ENCODE measurements around the gene CTSC.

Gene CTSC

GRCh38 chr11:88320149-88320559 lies 17.4 kb downstream of the CTSC start:
- DNase-seq (ENCODE audit: low read depth in 2 of 2, low spot score in 1 of 2), result no peak

GRCh38 chr11:88318017-88318416 lies 19.5 kb downstream of the CTSC start:
- DNase-seq (ENCODE audit: low read depth in 2 of 2, low spot score in 1 of 2), result no peak

GRCh38 chr11:88317536-88317935 lies 20.0 kb downstream of the CTSC start:
- DNase-seq (ENCODE audit: low read depth in 2 of 2, low spot score in 1 of 2), result no peak

- no peak for DNase-seq (ENCODE audit: low read depth in 2 of 2, low spot score in 1 of 2)
Measured at GRCh38 chr11:88315981-88316441, 21.5 kb downstream of the CTSC start.

GRCh38 chr11:88315015-88315414 lies 22.5 kb downstream of the CTSC start:
- no peak for DNase-seq (ENCODE audit: low read depth in 2 of 2, low spot score in 1 of 2)

DNA sequence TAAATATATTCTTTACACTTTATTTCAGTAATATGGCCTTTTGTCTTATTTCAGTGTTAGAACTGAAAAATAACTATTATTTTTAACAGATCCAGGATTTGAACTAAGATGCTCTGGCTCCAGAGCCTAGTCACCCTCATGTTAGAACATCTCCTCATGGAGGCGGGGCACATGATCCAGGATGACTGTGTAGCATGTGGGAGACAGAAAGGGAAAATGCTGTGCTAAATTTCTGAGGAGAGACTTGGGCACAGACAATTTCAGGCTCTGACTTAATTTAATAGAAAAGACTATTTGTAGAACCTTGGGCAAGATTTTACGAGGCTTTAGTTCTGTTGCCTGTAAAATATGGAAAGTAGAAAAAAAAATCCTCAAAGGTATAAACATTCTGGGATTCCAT lies 24.1 kb downstream of the CTSC start:
- no peak for DNase-seq (ENCODE audit: low read depth in 2 of 2, low spot score in 1 of 2)

GRCh38 chr11:88312628-88313027 lies 24.9 kb downstream of the CTSC start:
- DNase-seq (ENCODE audit: low read depth in 2 of 2, low spot score in 1 of 2), result no peak

GRCh38 chr11:88310246-88310645 lies 27.3 kb downstream of the CTSC start:
- DNase-seq (ENCODE audit: low read depth in 2 of 2, low spot score in 1 of 2), result no peak

GRCh38 chr11:88308576-88308975 lies 29.0 kb downstream of the CTSC start:
- no peak for DNase-seq (ENCODE audit: low read depth in 2 of 2, low spot score in 1 of 2)

DNA sequence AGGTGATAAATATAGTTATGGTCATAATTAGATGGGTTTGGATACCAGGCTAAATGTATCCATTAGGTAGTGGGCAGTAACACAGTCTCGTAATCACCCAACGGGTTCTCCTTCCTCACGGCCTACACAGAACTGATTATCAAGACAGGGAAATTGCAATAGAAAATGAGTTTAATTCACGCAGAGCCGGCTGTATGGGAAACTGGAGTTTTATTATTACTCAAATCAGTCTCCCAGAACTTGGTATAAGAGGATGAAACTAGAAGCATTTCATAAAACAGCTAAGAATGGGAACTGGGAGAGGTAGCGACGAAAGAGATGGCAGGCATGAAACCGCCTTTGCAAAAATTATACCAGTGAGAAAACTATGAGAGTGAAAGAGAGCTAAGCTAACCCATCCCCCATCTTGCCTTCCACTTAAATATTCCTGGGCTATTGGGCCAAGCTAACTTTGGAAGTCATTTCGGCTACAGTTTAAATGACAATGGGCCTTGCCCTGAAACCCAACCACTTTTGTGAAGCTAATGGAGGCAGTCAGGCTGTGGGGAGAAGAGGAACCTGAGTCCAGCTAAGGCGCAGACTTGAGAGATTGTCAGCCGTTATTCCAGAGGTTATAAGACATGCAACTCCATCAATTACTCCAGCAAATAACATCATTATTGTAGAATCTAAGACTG lies 29.6 kb downstream of the CTSC start:
- no peak for DNase-seq (ENCODE audit: low read depth in 2 of 2, low spot score in 1 of 2)

DNA sequence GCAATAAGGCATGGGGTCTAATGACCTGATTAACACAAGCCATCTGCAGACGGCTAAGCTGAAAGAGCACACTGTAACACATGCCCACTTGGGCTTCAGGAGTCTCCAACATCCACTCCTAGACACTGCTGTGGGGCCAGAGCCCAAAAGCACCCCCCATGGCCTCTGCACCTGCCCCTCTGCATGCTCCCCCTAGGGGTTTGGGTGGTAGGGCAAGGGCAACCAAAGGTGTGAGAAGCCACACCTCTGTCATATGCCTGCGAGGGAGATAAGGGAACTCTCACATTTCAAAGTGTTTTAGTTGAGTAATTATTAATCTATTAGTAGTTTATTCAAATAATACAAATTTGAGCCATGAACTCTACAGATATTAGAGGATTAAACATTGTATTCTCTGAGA lies 30.8 kb downstream of the CTSC start:
- no peak for DNase-seq (ENCODE audit: low read depth in 2 of 2, low spot score in 1 of 2)

GRCh38 chr11:88305430-88305829 lies 32.1 kb downstream of the CTSC start:
- DNase-seq (ENCODE audit: low read depth in 2 of 2, low spot score in 1 of 2), result no peak

GRCh38 chr11:88304352-88304751 lies 33.2 kb downstream of the CTSC start:
- DNase-seq (ENCODE audit: low read depth in 2 of 2, low spot score in 1 of 2), result no peak

GRCh38 chr11:88303037-88303436 lies 34.5 kb downstream of the CTSC start:
- no peak for DNase-seq (ENCODE audit: low read depth in 2 of 2, low spot score in 1 of 2)

DNA sequence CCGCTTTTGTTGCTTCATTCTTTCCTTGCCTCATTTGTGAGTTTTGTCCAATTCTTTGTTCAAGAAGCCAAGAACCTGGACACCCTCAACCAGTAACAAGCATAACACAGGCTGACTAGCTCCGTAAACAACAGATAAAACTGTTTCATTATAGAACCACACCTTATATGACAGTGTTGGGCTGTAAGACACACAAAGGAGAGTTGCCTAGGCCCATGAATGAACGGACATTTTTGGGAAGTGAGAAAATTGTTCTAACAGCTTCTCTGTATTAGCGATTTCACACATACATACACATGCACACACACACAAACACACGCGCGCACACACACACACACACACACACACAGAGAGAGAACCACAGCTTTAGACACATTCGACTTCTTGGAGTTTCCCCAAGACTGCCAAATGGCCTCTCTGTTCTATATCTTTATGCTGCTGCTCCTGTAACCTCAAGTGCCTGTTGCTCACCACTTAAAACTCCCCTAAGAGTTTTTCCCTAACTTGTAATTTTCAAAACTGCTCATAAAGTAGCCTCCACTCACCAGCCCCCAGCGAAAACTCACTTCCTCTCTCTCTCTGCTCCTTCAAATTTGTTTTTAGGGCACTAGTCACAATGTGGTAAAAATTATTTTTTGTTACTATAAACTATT lies 35.9 kb downstream of the CTSC start:
- DNase-seq (ENCODE audit: low read depth in 2 of 2, low spot score in 1 of 2), result no peak

- no peak for DNase-seq (ENCODE audit: low read depth in 2 of 2, low spot score in 1 of 2)
Measured at GRCh38 chr11:88300888-88301487, 36.5 kb downstream of the CTSC start.

DNA sequence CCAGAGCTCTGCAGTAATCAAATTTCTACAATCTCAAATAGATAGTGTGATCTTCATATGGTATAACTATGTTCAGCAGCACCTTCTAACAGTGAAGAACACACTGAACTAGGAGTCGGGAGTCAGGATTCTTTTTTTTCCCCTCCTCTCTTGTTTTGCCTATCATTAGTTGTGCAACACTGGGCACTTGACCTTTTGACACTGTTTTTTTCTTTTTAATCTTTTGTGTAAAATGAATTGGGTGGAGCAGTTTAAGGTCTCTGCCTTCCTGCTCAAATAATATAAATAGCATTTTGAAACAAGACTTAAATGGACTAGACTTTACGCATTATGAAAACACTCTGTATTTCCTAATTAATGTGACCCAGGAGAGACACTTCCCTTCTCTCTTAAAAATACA lies 39.7 kb downstream of the CTSC start:
- DNase-seq (ENCODE audit: low read depth in 2 of 2, low spot score in 1 of 2), result no peak

DNA sequence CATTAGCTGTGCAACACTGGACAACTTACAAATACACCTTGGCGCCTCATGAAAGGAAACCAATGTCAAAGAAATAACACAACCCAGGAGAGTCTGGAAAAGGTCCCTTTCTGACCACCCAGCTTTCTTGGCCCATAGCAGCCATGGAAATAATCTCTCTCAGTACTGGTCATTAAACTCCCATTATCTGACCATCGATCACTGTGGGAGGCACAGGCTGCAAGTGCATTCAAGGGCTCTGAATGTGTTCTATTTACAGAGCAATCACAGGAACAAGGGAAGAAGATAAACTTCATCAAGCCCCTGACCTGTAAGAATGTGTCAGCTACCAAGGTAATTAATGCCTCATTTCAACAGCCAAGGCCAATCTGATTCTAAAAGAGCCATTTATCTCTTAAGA lies 40.1 kb downstream of the CTSC start:
- no peak for DNase-seq (ENCODE audit: low read depth in 2 of 2, low spot score in 1 of 2)

- no peak for DNase-seq (ENCODE audit: low read depth in 2 of 2, low spot score in 1 of 2)
Measured at GRCh38 chr11:88295028-88295427, 42.5 kb downstream of the CTSC start.

DNA sequence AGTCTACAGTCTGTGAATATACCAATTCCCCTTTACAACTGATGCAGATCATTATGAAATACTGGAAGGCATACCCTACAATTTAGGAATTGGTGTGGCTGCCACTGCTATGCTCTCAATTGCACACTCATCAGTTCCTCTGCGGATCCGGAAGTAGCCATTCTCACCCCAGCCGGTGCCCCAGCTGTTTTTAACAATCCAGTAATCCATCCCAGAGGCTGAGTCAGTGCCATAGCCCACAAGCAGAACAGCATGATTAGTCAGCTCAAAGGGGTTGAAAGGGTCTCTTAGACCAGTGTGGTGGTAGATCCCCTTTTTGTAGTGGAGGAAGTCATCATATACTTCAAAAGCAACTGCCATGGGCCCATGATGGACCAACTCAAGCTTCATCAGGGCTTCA lies 43.6 kb downstream of the CTSC start:
- DNase-seq (ENCODE audit: low read depth in 2 of 2, low spot score in 1 of 2), result no peak

DNA sequence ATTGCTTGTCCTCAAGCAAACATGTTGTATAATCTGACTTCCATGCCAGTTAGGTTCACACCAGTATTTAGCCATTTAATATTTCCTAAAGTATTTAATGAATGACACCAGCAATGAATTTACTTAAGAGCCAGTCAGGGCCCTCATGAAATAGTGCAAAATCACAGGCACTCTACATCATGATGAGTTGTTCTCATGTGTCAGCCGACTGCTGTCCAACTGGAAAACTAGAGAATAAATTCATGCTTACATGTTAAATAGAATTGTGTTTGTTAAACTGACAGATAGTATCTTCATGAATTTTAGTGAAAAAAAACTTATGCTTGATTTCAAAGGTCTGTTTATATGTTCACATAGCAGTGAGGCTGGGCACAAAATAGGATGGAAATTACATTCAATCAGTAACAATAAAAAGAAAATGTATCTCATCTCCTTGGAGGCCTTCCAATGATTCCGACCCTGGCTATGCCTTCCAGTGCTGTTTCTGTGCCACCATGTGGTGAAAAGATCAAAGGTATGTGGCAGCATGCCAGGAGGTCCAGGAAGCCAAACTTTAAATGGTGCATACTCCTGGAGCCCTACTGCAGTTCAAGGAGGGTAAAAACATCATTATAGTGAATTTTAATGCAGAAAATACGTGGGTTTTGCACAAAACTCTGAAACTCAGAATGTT lies 45.2 kb downstream of the CTSC start:
- DNase-seq (ENCODE audit: low read depth in 2 of 2, low spot score in 1 of 2), result no peak

GRCh38 chr11:88288560-88288959 lies 49.0 kb downstream of the CTSC start:
- DNase-seq (ENCODE audit: low read depth in 2 of 2, low spot score in 1 of 2), result no peak

Measured in stimulated activated CD8-positive, alpha-beta memory T cell treated with anti-CD3 and anti-CD28 coated beads, Interleukin-4, amount 100 ng/mL, for 1 hour (primary cell).